H1 (cell line): Measurements from ENCODE around the gene MACROD2. TPM values are rescaled to one million over a fixed set of nuclear protein-coding genes. Genes with fewer than 3 reads are reported as not detected.

ENCODE experiments used
- ATF2 ChIP-seq: IDR thresholded peaks from 2 replicates; pipeline ENCODE4 v1.6.1; 2012; ENCODE audit warnings: low read length, inconsistent platforms
- CHD1 ChIP-seq: IDR thresholded peaks from 2 replicates; pipeline ENCODE4 v1.6.1; 2012; ENCODE audit warnings: low read depth, low read length, improper control_type of control experiment
- CHD7 ChIP-seq: fragments of 300-600 bp; sonication (generic); IDR thresholded peaks from 2 replicates; pipeline ENCODE4 v1.7.1; 2012; ENCODE audit warnings: low read length, moderate library complexity, mild to moderate bottlenecking, inconsistent platforms; ENCODE audit not compliant: insufficient replicate concordance
- TCF12 ChIP-seq: IDR thresholded peaks from 2 replicates; pipeline ENCODE4 v1.6.1; 2011; ENCODE audit warnings: low read depth, mild to moderate bottlenecking, low read length
- polyA plus RNA-seq, 7 experiments: library from polyadenylated mRNA; depleted of rRNA in 3 of 7; stranded (reverse) in 5 of 7; unstranded in 2 of 7; fragments of >200 nt in 5 of 7; fragments of 200-250 nt in 2 of 7; gene quantifications; 1 replicate in 5 of 7; 2 replicates in 1 of 7; 4 replicates in 1 of 7; pipeline versions ENCODE4 v1.2.1 to v1.2.3, GENCODE V29; 2011 to 2013; ENCODE audit warnings: missing spikeins in 2 of 7, mixed read lengths in 2 of 7
- total RNA-seq: library from RNA; stranded (reverse); fragmentation: NEBNext Ultra II Directional; extraction: Animal tissue kit (Norgen Biotek cat#: 25700); gene quantifications from 2 replicates; pipeline ENCODE4 v1.2.1, GENCODE V29; 2021
- TF ChIP-seq, protein P1 (sequence below): IDR thresholded peaks from 2 replicates; pipeline ENCODE4 v1.6.1; 2011; ENCODE audit warnings: low read depth, mild to moderate bottlenecking, low read length; ENCODE audit not compliant: insufficient read depth
- TF ChIP-seq, protein P2 (sequence below), 3 experiments: IDR thresholded peaks; 1 replicate in 2 of 3; 2 replicates in 1 of 3; pipeline versions ENCODE4 v1.5.1 to v1.6.1; 2011; ENCODE audit warnings: low read length in 3 of 3, mild to moderate bottlenecking in 3 of 3, inconsistent platforms in 2 of 3, low read depth in 1 of 3, moderate library complexity in 1 of 3; ENCODE audit not compliant: insufficient read depth in 1 of 3; ENCODE audit errors: control extremely low read depth in 1 of 3

MACROD2 gene
- total and polyA plus RNA-seq, 2 of the 8 experiments (the other 6 are each of a cell fraction or from before 2014, with no cell fraction given) = 0.70 to 3.9 TPM

- no peak for TF ChIP-seq CHD7
- TF ChIP-seq, protein P1, sequence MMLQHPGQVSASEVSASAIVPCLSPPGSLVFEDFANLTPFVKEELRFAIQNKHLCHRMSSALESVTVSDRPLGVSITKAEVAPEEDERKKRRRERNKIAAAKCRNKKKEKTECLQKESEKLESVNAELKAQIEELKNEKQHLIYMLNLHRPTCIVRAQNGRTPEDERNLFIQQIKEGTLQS = no peak
- TF ChIP-seq CHD1 = no peak
- no peak for TF ChIP-seq ATF2
- TF ChIP-seq TCF12 = no peak
- TF ChIP-seq, protein P2, sequence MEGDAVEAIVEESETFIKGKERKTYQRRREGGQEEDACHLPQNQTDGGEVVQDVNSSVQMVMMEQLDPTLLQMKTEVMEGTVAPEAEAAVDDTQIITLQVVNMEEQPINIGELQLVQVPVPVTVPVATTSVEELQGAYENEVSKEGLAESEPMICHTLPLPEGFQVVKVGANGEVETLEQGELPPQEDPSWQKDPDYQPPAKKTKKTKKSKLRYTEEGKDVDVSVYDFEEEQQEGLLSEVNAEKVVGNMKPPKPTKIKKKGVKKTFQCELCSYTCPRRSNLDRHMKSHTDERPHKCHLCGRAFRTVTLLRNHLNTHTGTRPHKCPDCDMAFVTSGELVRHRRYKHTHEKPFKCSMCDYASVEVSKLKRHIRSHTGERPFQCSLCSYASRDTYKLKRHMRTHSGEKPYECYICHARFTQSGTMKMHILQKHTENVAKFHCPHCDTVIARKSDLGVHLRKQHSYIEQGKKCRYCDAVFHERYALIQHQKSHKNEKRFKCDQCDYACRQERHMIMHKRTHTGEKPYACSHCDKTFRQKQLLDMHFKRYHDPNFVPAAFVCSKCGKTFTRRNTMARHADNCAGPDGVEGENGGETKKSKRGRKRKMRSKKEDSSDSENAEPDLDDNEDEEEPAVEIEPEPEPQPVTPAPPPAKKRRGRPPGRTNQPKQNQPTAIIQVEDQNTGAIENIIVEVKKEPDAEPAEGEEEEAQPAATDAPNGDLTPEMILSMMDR (IDR thresholded peaks at IDR 0.05; ENCODE audit: control extremely low read depth in 1 of 3, insufficient read depth in 1 of 3, low read depth in 1 of 3, low read length in 3 of 3) = no peak
These were observed 525 bp downstream of the MACROD2 start (continued) for GRCh38 chr20:13995841-13996240.
